K562 (cell line): Measurements from ENCODE around the gene SIGLEC7. TPM values are rescaled to one million over a fixed set of nuclear protein-coding genes. Genes with fewer than 3 reads are reported as not detected.

Source experiments
- ATAC-seq: fragments of 200-7000 bp; cut with Tn5 transposase; 3 replicates; pipeline ENCODE4 v1.9.1; 2020; ENCODE audit warnings: moderate library complexity
- BruUV-seq: library from RNA; stranded (reverse); fragments of 400-500 nt; replicated peaks from 2 replicates; lab custom pipeline; 2021; lab: Mats Ljungman, UMichigan
- CTCF ChIA-PET: fragments of 300-600 bp; formaldehyde crosslinking; extraction: SDS; loops from one replicate; lab custom pipeline; 2021; ENCODE audit warnings: low intra/inter-chr PET ratio; lab: Yijun Ruan, JAX
- POLR2A ChIA-PET: fragments of 300-600, 350-650 bp; sonication (Branson Sonifier 250); formaldehyde crosslinking; extraction: SDS; loops from one replicate; lab custom pipeline; 2021; ENCODE audit warnings: antibody characterized with exemption, inconsistent platforms; lab: Yijun Ruan, JAX
- DNase-seq, 4 experiments: peaks; one replicate each; pipeline versions ENCODE4 v3.0.0 to v3.0.0-alpha.2; 2011 to 2018; ENCODE audit warnings: low spot score in 3 of 4, mixed read lengths in 3 of 4; ENCODE audit errors: extremely low read depth in 1 of 4
- FAIRE-seq: peaks from 2 replicates; lab custom pipeline; 2011; peaks lifted over from hg19 to GRCh38; lab: Jason Lieb, UNC
- H2AFZ ChIP-seq: 2 replicates; pipeline ENCODE4 v1.6.0; 2011; ENCODE audit warnings: low read depth, low read length, control low read depth, inconsistent platforms
- H3K27ac ChIP-seq: fragments of 200-600 bp; 3 replicates; pipeline ENCODE4 v1.8.0; 2011; ENCODE audit warnings: low read depth, mild to moderate bottlenecking, control low read depth, inconsistent platforms, low read length, moderate library complexity, mixed read lengths; ENCODE audit errors: extremely low read depth
- H3K27me3 ChIP-seq, 2 experiments: fragments of 300-600 bp in 1 of 2; 2 replicates in 1 of 2; 3 replicates in 1 of 2; pipeline versions ENCODE4 v1.6.0 to v1.8.0; 2011; ENCODE audit warnings: inconsistent platforms in 2 of 2, low read length in 2 of 2, mild to moderate bottlenecking in 1 of 2, mixed read lengths in 1 of 2, moderate library complexity in 1 of 2; ENCODE audit not compliant: control insufficient read depth in 2 of 2, insufficient read depth in 2 of 2
- H3K36me3 ChIP-seq: fragments of 300-600 bp; 3 replicates; pipeline ENCODE4 v1.8.0; 2011; ENCODE audit warnings: mild to moderate bottlenecking, low read length, inconsistent platforms; ENCODE audit not compliant: control insufficient read depth, insufficient read depth
- H3K4me1 ChIP-seq, 2 experiments: fragments of 200-600 bp in 1 of 2; replicated peaks in 1 of 2; 2 replicates in 1 of 2; 3 replicates in 1 of 2; pipeline versions ENCODE4 v1.5.1 to v1.8.0; 2011; ENCODE audit warnings: inconsistent platforms in 2 of 2, low read length in 2 of 2, mild to moderate bottlenecking in 1 of 2, mixed read lengths in 1 of 2, moderate library complexity in 1 of 2; ENCODE audit not compliant: control insufficient read depth in 2 of 2, insufficient read depth in 2 of 2
- H3K4me2 ChIP-seq: 2 replicates; pipeline ENCODE4 v1.6.1; 2011; ENCODE audit warnings: low read length, control low read depth, inconsistent platforms, mixed read lengths; ENCODE audit not compliant: insufficient read depth
- H3K4me3 ChIP-seq: fragments of 200-600 bp; sonication (generic), shearing (Covaris generic); 2 replicates; pipeline ENCODE4 v1.5.1; 2016; ENCODE audit warnings: control low read depth, inconsistent platforms
- H3K79me2 ChIP-seq: fragments of 200-600 bp; 3 replicates; pipeline ENCODE4 v1.8.0; 2011; ENCODE audit warnings: low read length, inconsistent platforms; ENCODE audit not compliant: control insufficient read depth, insufficient read depth
- H3K9ac ChIP-seq, 2 experiments: 2 replicates each; pipeline versions ENCODE4 v1.6.0 to v1.6.1; 2011; ENCODE audit warnings: low read depth in 2 of 2, low read length in 2 of 2, control low read depth in 1 of 2, inconsistent platforms in 1 of 2, mild to moderate bottlenecking in 1 of 2, mixed read lengths in 1 of 2; ENCODE audit not compliant: insufficient read depth in 1 of 2
- H3K9me1 ChIP-seq: one replicate; pipeline ENCODE4 v1.6.0; 2011; ENCODE audit warnings: inconsistent platforms, mild to moderate bottlenecking, low read length, moderate library complexity; ENCODE audit not compliant: control insufficient read depth, insufficient read depth
- H3K9me3 ChIP-seq: replicated peaks from 2 replicates; pipeline ENCODE4 v1.5.1; 2011; ENCODE audit warnings: low read depth, low read length, inconsistent platforms; ENCODE audit not compliant: control insufficient read depth, insufficient read depth
- H4K20me1 ChIP-seq: replicated peaks from 2 replicates; pipeline ENCODE4 v1.6.1; 2011; ENCODE audit warnings: low read length, inconsistent platforms, mixed read lengths; ENCODE audit not compliant: control insufficient read depth, insufficient read depth
- BHLHE40 ChIP-seq: IDR thresholded peaks from 2 replicates; pipeline ENCODE4 v1.6.1; 2011; ENCODE audit warnings: low read length, improper control_type of control experiment
- BRD4 ChIP-seq: fragments of 200-600 bp; sonication (generic); IDR thresholded peaks from 2 replicates; pipeline ENCODE4 v1.6.1; 2017; ENCODE audit warnings: inconsistent platforms
- CAMTA2 ChIP-seq: fragments of 250-450 bp; sonication (Bioruptor Pico); conservative IDR thresholded peaks from 2 replicates; pipeline ENCODE4 v1.5.1; 2022
- NCOA6 ChIP-seq: fragments of 450-650 bp; IDR thresholded peaks from 2 replicates; pipeline ENCODE4 v1.6.1; 2017; ENCODE audit warnings: mild to moderate bottlenecking
- NCOR1 ChIP-seq: fragments of 450-650 bp; IDR thresholded peaks from 2 replicates; pipeline ENCODE4 v1.6.1; 2016; ENCODE audit warnings: mild to moderate bottlenecking, moderate library complexity
- NR0B1 ChIP-seq: fragments of 450-650 bp; IDR thresholded peaks from one replicate; pipeline ENCODE4 v1.6.1; 2018; ENCODE audit warnings: mild to moderate bottlenecking, moderate library complexity; ENCODE audit not compliant: partially characterized antibody
- PHB2 ChIP-seq: fragments of 450-650 bp; IDR thresholded peaks from 2 replicates; pipeline ENCODE4 v1.6.1; 2017; ENCODE audit warnings: low read depth
- POLR2B ChIP-seq: fragments of 450-650 bp; IDR thresholded peaks from 2 replicates; pipeline ENCODE4 v1.6.1; 2018; ENCODE audit warnings: low read depth; ENCODE audit not compliant: partially characterized antibody
- SMARCA5 ChIP-seq: fragments of 450-650 bp; IDR thresholded peaks from 2 replicates; pipeline ENCODE4 v1.6.1; 2016
- TEAD2 ChIP-seq: fragments of 450-650 bp; IDR thresholded peaks from 2 replicates; pipeline ENCODE4 v1.6.1; 2016; ENCODE audit warnings: missing genetic modification characterization, control low read depth, missing compliant biosample characterization
- TRIM25 ChIP-seq: fragments of 450-650 bp; IDR thresholded peaks from 2 replicates; pipeline ENCODE4 v1.7.0; 2016; ENCODE audit warnings: borderline replicate concordance
- ZNF316 ChIP-seq: fragments of 450-650 bp; IDR thresholded peaks from 2 replicates; pipeline ENCODE4 v1.6.1; 2016
- ZNF696 ChIP-seq: fragments of 250-450 bp; sonication (Bioruptor Pico); conservative IDR thresholded peaks from 2 replicates; pipeline ENCODE4 v1.4.0; 2020; ENCODE audit warnings: mild to moderate bottlenecking, moderate library complexity
- WGBS: fragments of 100-300 bp; shearing (Covaris generic); methylation state at CpG from one replicate; pipeline ENCODE4 v1.1.6; 2016; ENCODE audit warnings: low coverage, mixed read lengths; ENCODE audit not compliant: insufficient coverage; ENCODE audit errors: missing lambda C conversion rate; 5-methylcytosine and 5-hydroxymethylcytosine counted together
- in situ Hi-C: fragments of 300-500 bp; cut with MboI; formaldehyde crosslinking; loops from 4 replicates; pipeline ENCODE4 v1.15.0; 2018; ENCODE audit warnings: inconsistent platforms, mixed read lengths
- intact Hi-C: fragments of 100-400 bp; cut with micrococcal nuclease; formaldehyde crosslinking; loops from 2 replicates; pipeline ENCODE4 v1.14.2; 2022
- polyA plus RNA-seq, 8 experiments: library from polyadenylated mRNA; depleted of rRNA in 4 of 8; stranded (reverse) in 5 of 8; unstranded in 3 of 8; fragments of >200 nt; fragmentation: Nextera tagmentation in 2 of 8; fragmentation: Illumina TruSeq in 1 of 8; extraction: Ambion mirVana in 2 of 8; extraction: Trizol in 1 of 8; gene quantifications; 2 replicates each; pipeline versions ENCODE4 v1.2.1 to v1.2.3, GENCODE V29; 2011 to 2014; ENCODE audit warnings: inconsistent platforms in 1 of 8, missing spikeins in 1 of 8
- total RNA-seq, 7 experiments: library from RNA; depleted of rRNA in 6 of 7; stranded (reverse); fragments of >200 nt in 6 of 7; fragmentation: Illumina TruSeq in 2 of 7; extraction: Trizol in 2 of 7; gene quantifications; 2 replicates each; pipeline versions ENCODE4 v1.2.1 to v1.2.3, GENCODE V29; 2011 to 2021; ENCODE audit warnings: low replicate concordance in 1 of 7
- TF ChIP-seq, protein P1 (sequence below): IDR thresholded peaks from 2 replicates; pipeline ENCODE4 v1.6.1; 2011; ENCODE audit warnings: borderline replicate concordance, low read depth, mild to moderate bottlenecking, moderate library complexity, low read length; ENCODE audit not compliant: insufficient read depth, poor library complexity, severe bottlenecking
- TF ChIP-seq, protein P2 (sequence below): fragments of 250-450 bp; sonication (Bioruptor Pico); IDR thresholded peaks from 2 replicates; pipeline ENCODE4 v1.4.0; 2020; ENCODE audit warnings: mild to moderate bottlenecking, moderate library complexity
- TF ChIP-seq, protein P3 (sequence below): fragments of 450-650 bp; formaldehyde crosslinking; conservative IDR thresholded peaks from 2 replicates; pipeline ENCODE4 v1.4.0; 2022; ENCODE audit warnings: mild to moderate bottlenecking, missing genetic modification characterization

The SIGLEC7 gene
- total and polyA plus RNA-seq, 9 of the 15 experiments (the other 6 are each of a cell fraction or from before 2014, with no cell fraction given): 0.10 to 0.12 TPM; not detected in 7

GRCh38 chr19:51185868-51186215, 43.7 kb downstream of the SIGLEC7 start:
- DNase-seq (no peak), FAIRE-seq (no peak), ATAC-seq (no peak)
- no peak overlapping the region for H3K4me3 ChIP-seq
- no peaks in the 10 kb centered on the region for H4K20me1 ChIP-seq
- ChIA-PET CTCF (no interaction called here), POLR2A (no interaction called here)
- H3K9ac ChIP-seq: no peak overlapping the region
- in situ Hi-C loops: no loop called here
- H3K9me3 ChIP-seq: no peaks in the 10 kb centered on the region
- no TSS peak for BruUV-seq
- TF ChIP-seq ZNF696 (CRISPR knock-in tag) (no peak), TEAD2 (tag) (no peak), TRIM25 (no peak), BHLHE40 (no peak), NR0B1 (no peak), PHB2 (no peak), BRD4 (no peak), POLR2B (no peak), SMARCA5 (no peak), NCOA6 (no peak), NCOR1 (no peak), CAMTA2 (CRISPR knock-in tag) (no peak), ZNF316 (no peak)
- TF ChIP-seq, protein P1, sequence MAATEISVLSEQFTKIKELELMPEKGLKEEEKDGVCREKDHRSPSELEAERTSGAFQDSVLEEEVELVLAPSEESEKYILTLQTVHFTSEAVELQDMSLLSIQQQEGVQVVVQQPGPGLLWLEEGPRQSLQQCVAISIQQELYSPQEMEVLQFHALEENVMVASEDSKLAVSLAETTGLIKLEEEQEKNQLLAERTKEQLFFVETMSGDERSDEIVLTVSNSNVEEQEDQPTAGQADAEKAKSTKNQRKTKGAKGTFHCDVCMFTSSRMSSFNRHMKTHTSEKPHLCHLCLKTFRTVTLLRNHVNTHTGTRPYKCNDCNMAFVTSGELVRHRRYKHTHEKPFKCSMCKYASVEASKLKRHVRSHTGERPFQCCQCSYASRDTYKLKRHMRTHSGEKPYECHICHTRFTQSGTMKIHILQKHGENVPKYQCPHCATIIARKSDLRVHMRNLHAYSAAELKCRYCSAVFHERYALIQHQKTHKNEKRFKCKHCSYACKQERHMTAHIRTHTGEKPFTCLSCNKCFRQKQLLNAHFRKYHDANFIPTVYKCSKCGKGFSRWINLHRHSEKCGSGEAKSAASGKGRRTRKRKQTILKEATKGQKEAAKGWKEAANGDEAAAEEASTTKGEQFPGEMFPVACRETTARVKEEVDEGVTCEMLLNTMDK: no peak
- TF ChIP-seq, protein P2, sequence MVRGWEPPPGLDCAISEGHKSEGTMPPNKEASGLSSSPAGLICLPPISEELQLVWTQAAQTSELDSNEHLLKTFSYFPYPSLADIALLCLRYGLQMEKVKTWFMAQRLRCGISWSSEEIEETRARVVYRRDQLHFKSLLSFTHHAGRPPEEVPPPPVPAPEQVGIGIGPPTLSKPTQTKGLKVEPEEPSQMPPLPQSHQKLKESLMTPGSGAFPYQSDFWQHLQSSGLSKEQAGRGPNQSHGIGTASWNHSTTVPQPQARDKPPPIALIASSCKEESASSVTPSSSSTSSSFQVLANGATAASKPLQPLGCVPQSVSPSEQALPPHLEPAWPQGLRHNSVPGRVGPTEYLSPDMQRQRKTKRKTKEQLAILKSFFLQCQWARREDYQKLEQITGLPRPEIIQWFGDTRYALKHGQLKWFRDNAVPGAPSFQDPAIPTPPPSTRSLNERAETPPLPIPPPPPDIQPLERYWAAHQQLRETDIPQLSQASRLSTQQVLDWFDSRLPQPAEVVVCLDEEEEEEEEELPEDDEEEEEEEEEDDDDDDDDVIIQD: no peak
- TF ChIP-seq, protein P3, sequence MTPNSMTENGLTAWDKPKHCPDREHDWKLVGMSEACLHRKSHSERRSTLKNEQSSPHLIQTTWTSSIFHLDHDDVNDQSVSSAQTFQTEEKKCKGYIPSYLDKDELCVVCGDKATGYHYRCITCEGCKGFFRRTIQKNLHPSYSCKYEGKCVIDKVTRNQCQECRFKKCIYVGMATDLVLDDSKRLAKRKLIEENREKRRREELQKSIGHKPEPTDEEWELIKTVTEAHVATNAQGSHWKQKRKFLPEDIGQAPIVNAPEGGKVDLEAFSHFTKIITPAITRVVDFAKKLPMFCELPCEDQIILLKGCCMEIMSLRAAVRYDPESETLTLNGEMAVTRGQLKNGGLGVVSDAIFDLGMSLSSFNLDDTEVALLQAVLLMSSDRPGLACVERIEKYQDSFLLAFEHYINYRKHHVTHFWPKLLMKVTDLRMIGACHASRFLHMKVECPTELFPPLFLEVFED: no peak
- H3K9me1 ChIP-seq: no peaks in the 10 kb centered on the region
- no peaks in the 10 kb centered on the region for H3K79me2 ChIP-seq
- H3K36me3 ChIP-seq: no peaks in the 10 kb centered on the region
- intact Hi-C loops: no loop called here
- no peak overlapping the region for H3K27ac ChIP-seq
- no peak overlapping the region for H2AFZ ChIP-seq
- H3K4me2 ChIP-seq: no peak overlapping the region
- H3K4me1 ChIP-seq: peaks cover 2 to 10% of the 10 kb centered on the region in 2 experiments; a peak in 1 of 5 replicates
- H3K27me3 ChIP-seq: peaks cover 5 to 47% of the 10 kb centered on the region in 2 experiments; a peak in 4 of 5 replicates
- 2% methylated on average over 5 of the region's 5 CpGs for WGBS
